Kidney (tissue), 22 donors: ENCODE measurements around the gene APPL2. TPM values are rescaled to one million over a fixed set of nuclear protein-coding genes. Genes with fewer than 3 reads are reported as not detected.

Source experiments
- DNase-seq, 5 donors: peaks; one replicate each; pipeline ENCODE4 v3.0.0-alpha.2; 2013 to 2020
- FAIRE-seq: peaks from 2 replicates; lab custom pipeline; 2012; peaks lifted over from hg19 to GRCh38; lab: Jason Lieb, UNC
- H3K27ac ChIP-seq, 2 donors: one replicate each; pipeline ENCODE4 v1.7.0; 2013; ENCODE audit warnings: low read depth in 2 of 2, low read length in 2 of 2, inconsistent platforms in 1 of 2
- H3K27me3 ChIP-seq: one replicate; pipeline ENCODE4 v1.7.1; 2013; ENCODE audit warnings: low read length, inconsistent platforms; ENCODE audit not compliant: control insufficient read depth, insufficient read depth
- H3K36me3 ChIP-seq, 3 donors: one replicate each; pipeline versions ENCODE4 v1.7.0 to v1.7.1; 2013; ENCODE audit warnings: low read length in 3 of 3, control low read depth in 1 of 3, inconsistent platforms in 1 of 3; ENCODE audit not compliant: insufficient read depth in 3 of 3, control insufficient read depth in 2 of 3
- H3K4me1 ChIP-seq, 3 donors: one replicate each; pipeline versions ENCODE4 v1.7.0 to v1.7.1; 2013; ENCODE audit warnings: low read length in 3 of 3, inconsistent platforms in 1 of 3, low read depth in 1 of 3; ENCODE audit not compliant: control insufficient read depth in 2 of 3, insufficient read depth in 2 of 3
- H3K4me3 ChIP-seq, 3 donors: one replicate each; pipeline versions ENCODE4 v1.7.0 to v1.8.1; 2013; ENCODE audit warnings: low read length in 3 of 3, control low read depth in 1 of 3, inconsistent platforms in 1 of 3
- H3K9ac ChIP-seq, 3 donors: one replicate each; pipeline versions ENCODE4 v1.7.0 to v1.7.1; 2013; ENCODE audit warnings: low read length in 3 of 3, control low read depth in 1 of 3, inconsistent platforms in 1 of 3
- H3K9me3 ChIP-seq, 3 donors: one replicate each; pipeline versions ENCODE4 v1.7.0 to v1.7.1; 2013; ENCODE audit warnings: low read length in 3 of 3, control low read depth in 1 of 3, inconsistent platforms in 1 of 3; ENCODE audit not compliant: control insufficient read depth in 2 of 3, insufficient read depth in 1 of 3
- CTCF ChIP-seq: IDR thresholded peaks from 3 replicates; pipeline ENCODE4 v1.5.1; 2012; ENCODE audit warnings: mild to moderate bottlenecking, moderate library complexity, borderline replicate concordance; ENCODE audit not compliant: insufficient read depth; ENCODE audit errors: extremely low read depth
- intact Hi-C: fragments of 100-400 bp; cut with DNase I; formaldehyde crosslinking; loops from one replicate; pipeline ENCODE4 v1.11.1; 2022
- long read RNA-seq, 10 donors: library from polyadenylated mRNA in 1 of 10; unstranded in 1 of 10; transcript quantifications; one replicate each; pipeline ENCODE4 v2.0.0 and lab custom pipeline, GENCODE V29; 2021 to 2026
- polyA plus RNA-seq: library from polyadenylated mRNA; stranded (reverse); fragments of 350-450 nt; fragmentation: Illumina TruSeq; extraction: RNeasy Lipid Tissue Mini Kit (QIAGEN cat#74804); gene quantifications from one replicate; pipeline ENCODE4 v1.2.3, GENCODE V29; 2014; ENCODE audit warnings: low read depth, low replicate concordance; ENCODE audit not compliant: insufficient read depth
- total RNA-seq: library from RNA; stranded (reverse); fragmentation: NEBNext Ultra II Directional; extraction: Animal tissue kit (Norgen Biotek cat#: 25700); gene quantifications from one replicate; pipeline ENCODE4 v1.2.1, GENCODE V29; 2021
- donor health status: control.
- donor health status: control.
- donor health status: control.
- donor health status: control.
- donor health status: control.
- donor health status: DM: yes; HTN: yes; CAD: no.
- donor health status: Normal renal cell carcinoma (clear cell type).

Gene APPL2
- total RNA-seq (42.5 TPM), polyA plus RNA-seq (17.9 TPM)
- long read RNA-seq, donor 1, transcript APPL2-201 (21 exons, 3,239 nt) = major isoform, 6 of 6 reads
- long read RNA-seq, donor 1, partial matches to known transcripts = 0 of 6 reads
- long read RNA-seq, donor 1, other reads (novel, unspliced or antisense) = 0 of 6 reads
- long read RNA-seq, donor 2, partial matches to known transcripts = 0 of 5 reads
- long read RNA-seq, donor 2, other reads (novel, unspliced or antisense) = 0 of 5 reads
- long read RNA-seq, donor 3, transcript APPL2-201 (21 exons, 3,239 nt) = major isoform, 5 of 7 reads
- long read RNA-seq, donor 3, partial matches to known transcripts = 0 of 7 reads
- long read RNA-seq, donor 3, other reads (novel, unspliced or antisense) = 0 of 7 reads
- long read RNA-seq, donor 4, transcript APPL2-201 (21 exons, 3,239 nt) = major isoform, 8 of 12 reads
- long read RNA-seq, donor 4, partial matches to known transcripts = 0 of 12 reads
- long read RNA-seq, donor 4, other reads (novel, unspliced or antisense) = 0 of 12 reads
- long read RNA-seq, donor 5, partial matches to known transcripts = 0 of 1 reads
- long read RNA-seq, donor 5, other reads (novel, unspliced or antisense) = 0 of 1 reads
- long read RNA-seq, donor 6, partial matches to known transcripts = 5 of 8 reads
- long read RNA-seq, donor 6, other reads (novel, unspliced or antisense) = 0 of 8 reads
- long read RNA-seq, donor 7, transcript APPL2-201 (21 exons, 3,239 nt) = major isoform, 47 of 93 reads
- long read RNA-seq, donor 7, transcript APPL2-213 (21 exons, 2,190 nt) = minor isoform, 5 of 93 reads
- long read RNA-seq, donor 7, partial matches to known transcripts = 10 of 93 reads
- long read RNA-seq, donor 7, other reads (novel, unspliced or antisense) = 31 of 93 reads
- long read RNA-seq, donor 8, partial matches to known transcripts = 0 of 4 reads
- long read RNA-seq, donor 8, other reads (novel, unspliced or antisense) = 0 of 4 reads
- long read RNA-seq, donor 9, partial matches to known transcripts = 0 of 3 reads
- long read RNA-seq, donor 9, other reads (novel, unspliced or antisense) = 0 of 3 reads
- long read RNA-seq, donor 10, transcript APPL2-201 (21 exons, 3,239 nt) = major isoform, 5 of 6 reads
- long read RNA-seq, donor 10, partial matches to known transcripts = 0 of 6 reads
- long read RNA-seq, donor 10, other reads (novel, unspliced or antisense) = 0 of 6 reads

- intact Hi-C loops = no loop called here
- Histone ChIP-seq H3K9ac (peak within 1 kb of the TSS; percentile 71 to 83 (median 80)), H3K4me1 (peaks cover 8 to 22% (median 13%) of the 10 kb centered on the region in 3 donors), H3K27me3 (no peaks in the 10 kb centered on the region), H3K27ac (peak within 1 kb of the TSS; percentile 87 to 91), H3K4me3 (peak within 1 kb of the TSS; percentile 90 to 91 (median 91)), H3K9me3 (no peaks in the 10 kb centered on the region), H3K36me3 (no peaks in the 10 kb centered on the region)
- DNase-seq (peak; percentile 93 to 97 (median 95)), FAIRE-seq (no peak)
- no peak for TF ChIP-seq CTCF
Observed at GRCh38 chr12:105235732-105236476, at the start of gene APPL2. APPL2 (minus strand) TSS chr12:105236174; CDS start chr12:105236012, 162 bp downstream.

GRCh38 chr12:105285378-105285777 is 49.4 kb upstream of the APPL2 start:
- H3K9me3 ChIP-seq = no peaks in the 10 kb centered on the region
- H3K27ac ChIP-seq = no peak overlapping the region
- intact Hi-C loops = no loop called here
- FAIRE-seq (no peak), DNase-seq (no peak)
- no peaks in the 10 kb centered on the region for H3K27me3 ChIP-seq
- H3K36me3 ChIP-seq = no peaks in the 10 kb centered on the region
- H3K4me3 ChIP-seq = no peak overlapping the region
- no peak overlapping the region for H3K9ac ChIP-seq
- peaks cover 0 to 4% (median 2%) of the 10 kb centered on the region in 3 donors for H3K4me1 ChIP-seq
- no peak for TF ChIP-seq CTCF

GRCh38 chr12:105281694-105282049 is 45.7 kb upstream of the APPL2 start:
- no peak for FAIRE-seq
- peak; percentile 17 for TF ChIP-seq CTCF
- intact Hi-C loops = no loop called here

More at GRCh38 chr12:105281694-105282049, 45.7 kb upstream of the APPL2 start:
- no peak for DNase-seq
- no peak overlapping the region for H3K9ac ChIP-seq
- no peaks in the 10 kb centered on the region for H3K27me3 ChIP-seq
- H3K36me3 ChIP-seq = no peaks in the 10 kb centered on the region
- H3K9me3 ChIP-seq = no peaks in the 10 kb centered on the region
- peaks cover 0 to 7% (median 7%) of the 10 kb centered on the region in 3 donors for H3K4me1 ChIP-seq
- no peak overlapping the region for H3K4me3 ChIP-seq
- H3K27ac ChIP-seq = peak overlapping the region; percentile 19 to 51
